GM18867 (cell line): ENCODE measurements around the gene NT5C3A.

Experiments
- ATAC-seq: cut with Tn5 transposase; IDR thresholded peaks from one replicate; pipeline ENCODE4 v1.9.1; 2021; ENCODE audit warnings: mild to moderate bottlenecking, moderate library complexity; ENCODE audit not compliant: unreplicated experiment

Gene NT5C3A

DNA sequence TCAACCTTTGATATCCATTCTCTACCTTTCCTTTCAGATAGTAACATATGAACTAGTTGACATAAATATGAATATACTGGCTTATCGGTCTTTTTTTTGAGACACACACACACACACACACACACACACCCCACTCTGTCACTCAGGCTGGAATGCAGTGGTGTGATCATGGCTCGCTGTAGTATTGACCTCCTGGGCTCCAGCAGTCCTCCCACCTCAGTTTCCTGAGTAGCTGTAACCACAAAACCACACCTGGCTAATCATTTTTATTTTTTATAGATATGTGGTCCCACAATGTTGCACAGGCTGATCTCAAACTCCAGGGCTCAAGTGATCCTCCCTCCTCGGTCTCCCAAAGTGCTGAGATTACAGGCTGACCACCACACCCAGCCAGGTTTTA lies 14.2 kb upstream of the NT5C3A start:
- ATAC-seq, result no peak

DNA sequence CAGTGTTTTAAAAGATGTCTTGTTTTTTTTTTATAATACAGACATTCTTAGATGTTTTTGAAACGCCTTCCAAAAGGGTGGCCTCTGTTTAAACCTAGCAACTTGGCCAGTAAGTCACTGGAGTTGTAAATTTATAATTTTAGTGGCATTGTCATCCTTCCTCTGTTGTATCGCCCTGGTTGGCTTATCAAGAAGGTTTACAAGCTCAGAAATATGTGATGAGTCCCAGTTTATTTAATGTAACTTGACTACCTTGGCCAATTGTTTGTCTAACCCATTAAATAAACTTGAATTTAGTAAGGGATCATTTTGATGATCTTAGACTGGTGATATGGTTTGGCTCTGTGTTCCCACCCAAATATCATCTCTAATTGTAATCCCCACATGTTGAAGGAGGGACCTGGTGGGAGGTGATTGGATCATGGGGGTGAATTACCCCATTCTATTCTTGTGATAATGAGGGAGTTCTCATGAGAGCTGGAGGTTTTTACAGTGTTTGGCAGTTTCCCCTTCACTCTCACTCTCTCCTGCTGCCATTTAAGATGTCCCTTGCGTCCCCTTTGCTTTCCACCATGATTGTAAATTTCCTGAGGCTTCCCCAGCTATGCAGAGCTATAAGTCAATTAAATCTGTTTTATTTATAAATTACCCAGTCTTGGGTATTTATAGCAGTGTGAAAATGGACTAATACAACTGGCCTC lies 13.4 kb upstream of the NT5C3A start:
- no peak for ATAC-seq

GRCh38 chr7:33073243-33073642 lies 10.7 kb upstream of the NT5C3A start:
- peak; percentile 61 for ATAC-seq

GRCh38 chr7:33072471-33072870 lies 9.9 kb upstream of the NT5C3A start:
- no peak for ATAC-seq

- no peak for ATAC-seq
Observed at GRCh38 chr7:33070831-33071230, 8.3 kb upstream of the NT5C3A start.

GRCh38 chr7:33070277-33070676 lies 7.7 kb upstream of the NT5C3A start:
- no peak for ATAC-seq

DNA sequence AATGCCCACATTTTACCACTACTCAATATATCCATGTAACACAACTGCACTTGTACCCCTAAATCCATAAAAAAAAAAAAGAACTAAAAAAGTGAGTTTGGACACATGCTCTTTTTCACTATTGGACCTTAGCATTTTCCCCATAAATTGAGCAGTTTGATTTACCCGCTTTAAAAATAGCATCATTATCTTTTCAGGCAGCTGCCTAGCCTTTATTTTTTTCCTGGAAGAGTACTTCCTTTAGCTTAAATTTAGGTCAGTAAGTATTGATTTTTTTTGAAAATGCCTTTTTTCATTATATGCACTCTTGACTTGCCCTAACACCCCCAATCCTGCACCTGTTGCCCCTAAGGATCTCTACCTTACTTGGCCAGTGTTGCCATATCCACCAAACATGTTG lies 5.3 kb upstream of the NT5C3A start:
- no peak for ATAC-seq

DNA sequence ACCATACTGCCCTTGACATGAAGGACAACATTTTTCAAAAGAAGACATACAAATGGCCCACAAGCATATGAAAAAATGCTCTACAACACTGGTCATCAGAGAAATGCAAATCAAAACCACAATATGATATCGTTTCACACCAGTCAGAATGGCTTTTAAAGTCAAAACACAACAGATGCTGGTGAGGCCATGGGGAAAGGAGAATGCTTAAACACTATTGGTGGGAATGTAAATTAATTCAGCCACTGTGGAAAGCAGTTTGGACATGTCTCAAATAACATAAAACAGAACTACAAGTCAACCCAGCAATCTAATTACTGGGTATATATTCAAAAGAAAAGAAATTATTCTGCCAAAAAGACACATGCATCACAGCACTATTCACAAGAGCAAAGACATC lies 4.2 kb upstream of the NT5C3A start:
- ATAC-seq, result no peak

DNA sequence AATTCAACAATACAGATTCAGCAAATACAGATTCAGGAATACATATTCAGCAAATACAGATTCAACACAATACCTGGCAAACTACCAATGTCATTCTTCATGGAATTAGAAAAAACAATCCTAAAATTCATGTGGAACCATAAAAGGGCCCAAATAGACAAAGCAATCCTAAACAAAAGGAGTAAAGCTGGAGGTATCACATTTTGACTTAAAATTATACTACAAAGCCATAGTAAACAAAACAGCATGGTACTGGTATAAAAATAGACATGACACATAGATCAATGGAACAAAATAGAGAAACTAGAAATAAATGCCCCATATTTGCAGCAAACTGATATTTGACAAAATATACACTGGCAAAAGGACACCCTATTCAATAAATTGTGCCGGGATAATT lies 3.4 kb upstream of the NT5C3A start:
- no peak for ATAC-seq

GRCh38 chr7:33062782-33063443 lies 337 bp upstream of the NT5C3A start:
- ATAC-seq, result peak; percentile 93

DNA sequence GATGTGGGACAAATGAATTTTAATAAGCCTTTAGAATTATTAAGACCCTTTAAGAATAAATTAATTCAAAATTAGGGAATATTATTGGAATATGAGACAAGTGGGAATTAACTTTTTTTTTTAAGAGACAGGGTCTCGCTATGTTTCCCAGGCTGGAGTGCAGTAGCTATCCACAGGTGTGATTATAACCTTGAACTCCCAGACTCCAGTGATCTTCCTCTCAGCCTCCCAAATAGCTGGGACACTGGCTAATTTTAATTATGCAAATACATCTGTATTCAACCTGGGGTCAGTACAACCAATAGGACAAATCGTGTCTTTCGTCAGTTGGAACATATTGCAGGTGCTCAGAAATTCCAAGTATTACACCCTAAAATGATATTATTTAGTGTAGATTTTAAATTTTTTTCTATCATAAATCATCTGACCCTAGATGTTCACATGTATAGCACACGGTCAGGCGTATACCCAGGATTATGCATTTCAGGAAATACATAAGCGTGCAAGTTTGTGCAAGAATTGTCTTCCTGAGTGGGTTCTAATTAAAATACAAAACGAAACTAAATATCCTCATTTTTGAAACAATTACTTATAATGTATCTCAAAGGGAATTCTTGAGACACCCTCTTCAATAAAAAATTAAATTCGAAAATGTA lies 1.2 kb downstream of the NT5C3A start:
- ATAC-seq, result no peak

DNA sequence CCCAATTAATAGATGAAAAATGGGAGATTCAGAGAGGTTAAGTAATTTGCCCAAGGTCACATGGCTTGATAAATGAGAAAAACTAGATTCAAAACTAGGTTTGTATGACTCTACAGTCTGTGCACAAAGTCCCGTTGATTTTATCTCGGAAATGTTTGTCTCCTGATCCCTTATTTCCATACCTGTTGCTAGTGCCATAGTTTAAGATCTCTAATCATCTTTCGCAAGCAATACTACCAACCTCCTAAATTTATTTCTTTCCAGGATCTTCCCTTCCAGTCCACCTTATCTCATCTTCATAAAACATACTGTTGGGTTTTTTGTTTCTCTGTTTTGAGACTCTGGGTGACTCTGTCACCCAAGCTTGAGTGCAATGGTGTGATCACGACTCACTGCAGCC lies 2.9 kb downstream of the NT5C3A start:
- ATAC-seq, result no peak

DNA sequence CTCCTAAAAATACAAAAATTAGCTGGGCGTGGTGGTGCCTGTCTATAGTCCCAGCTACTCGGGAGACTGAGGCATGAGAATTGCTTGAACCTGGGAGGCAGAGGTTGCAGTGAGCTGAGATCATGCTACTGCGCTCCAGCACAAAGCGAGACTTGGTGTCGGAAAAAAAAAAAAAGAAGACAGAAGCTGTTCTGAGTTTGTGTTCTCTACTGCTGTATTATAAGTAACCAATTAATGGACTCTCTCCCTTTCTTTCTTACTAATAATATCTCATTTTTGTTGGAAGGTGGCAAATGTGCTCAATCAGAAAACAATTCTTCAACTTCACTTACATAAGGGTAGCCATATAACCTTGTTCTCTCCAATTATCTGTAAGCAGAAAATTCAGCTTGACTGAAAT lies 7.4 kb downstream of the NT5C3A start:
- ATAC-seq, result no peak

GRCh38 chr7:33054261-33054964 lies 8.2 kb downstream of the NT5C3A start:
- peak; percentile 44 for ATAC-seq

DNA sequence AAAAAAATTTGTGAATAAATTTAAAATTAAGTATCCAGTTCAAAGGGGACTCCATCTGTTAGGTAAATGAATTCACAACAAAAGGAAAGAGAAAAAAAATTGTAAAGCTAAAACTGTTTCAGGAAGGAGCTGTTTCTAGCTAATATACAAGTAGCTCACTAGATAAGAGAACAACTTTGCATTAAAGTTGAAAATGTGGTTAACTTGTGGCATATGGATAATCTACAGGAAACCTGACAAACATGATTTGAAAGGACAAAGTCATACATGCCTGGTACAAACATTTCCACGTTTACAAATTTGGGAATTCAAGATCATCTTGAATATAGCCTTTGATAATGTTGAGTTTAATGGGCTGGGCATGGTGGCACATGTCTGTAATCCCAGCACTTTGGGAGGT lies 8.9 kb downstream of the NT5C3A start:
- ATAC-seq, result no peak

- ATAC-seq, result peak; percentile 63
Observed at GRCh38 chr7:33050535-33051318, 11.8 kb downstream of the NT5C3A start.

DNA sequence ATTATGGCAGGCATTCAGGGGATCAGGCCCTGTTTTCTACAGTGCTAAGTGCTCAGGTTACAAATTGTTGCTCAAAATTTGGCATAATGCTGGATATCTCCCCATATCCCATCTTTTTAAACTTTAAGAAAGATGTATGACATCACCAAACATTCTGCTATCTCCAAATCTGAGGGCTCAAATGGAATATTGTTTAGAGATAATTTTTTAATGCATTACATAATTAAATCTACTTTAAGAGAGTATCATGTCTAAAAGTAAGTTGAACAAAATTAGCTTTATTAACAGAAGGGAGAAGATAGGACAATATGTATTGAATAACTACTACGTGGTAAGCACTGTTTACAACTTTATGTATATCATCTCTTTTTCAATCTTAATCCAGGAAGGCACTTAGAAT lies 13.9 kb downstream of the NT5C3A start:
- no peak for ATAC-seq

GRCh38 chr7:33048257-33048656 lies 14.3 kb downstream of the NT5C3A start:
- ATAC-seq, result no peak

DNA sequence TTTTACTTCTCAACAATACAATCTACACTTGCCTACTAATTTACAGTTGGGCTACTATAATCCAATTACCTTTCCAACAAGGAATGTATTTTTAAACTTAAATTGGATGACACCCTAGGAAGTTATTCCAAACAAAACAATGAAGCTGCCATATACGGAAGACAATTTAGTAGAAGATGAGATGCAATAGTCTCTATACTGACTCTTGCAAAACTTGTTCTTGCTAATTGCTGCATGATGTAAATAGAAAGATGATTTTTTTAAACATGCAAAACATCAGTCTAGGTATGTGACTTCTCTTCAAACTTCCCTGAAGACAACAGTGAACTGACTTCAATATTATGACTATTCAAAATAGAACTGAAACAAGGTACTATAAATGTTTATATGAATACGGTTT lies 17.6 kb downstream of the NT5C3A start:
- ATAC-seq, result peak; percentile 36

DNA sequence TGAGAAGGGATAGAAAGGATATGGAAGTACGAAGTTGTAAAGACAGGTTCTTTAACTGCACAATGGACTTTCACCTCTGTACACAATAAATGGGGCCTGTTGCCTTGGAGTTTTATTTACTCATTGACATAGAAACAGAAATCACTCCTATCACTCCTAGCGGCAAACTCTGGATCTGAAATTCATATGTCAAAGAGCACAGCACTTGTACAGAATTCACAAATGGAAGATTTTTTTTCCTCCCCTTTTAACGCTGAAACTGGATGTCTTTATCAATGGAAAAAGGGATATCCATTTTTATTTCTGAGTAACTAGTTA lies 18.2 kb downstream of the NT5C3A start:
- no peak for ATAC-seq
